Body of pancreas (tissue), 4 donors: Measurements from ENCODE around the gene CEP89.
"Not testable (repeated sequence)": the region's sequence is repeated elsewhere in the genome, so short reads cannot be mapped to it uniquely, and the experiment has no call there.

Experiments used
- CTCF ChIP-seq, 7 experiments: fragments of 450-650 bp in 4 of 7; fragments of 200-600 bp in 3 of 7; sonication (generic) in 3 of 7; IDR thresholded peaks; one replicate each; pipeline ENCODE4 v1.5.1; 2016 to 2019; ENCODE audit warnings: antibody characterized with exemption in 7 of 7
- POLR2A ChIP-seq, 3 donors: fragments of 450-650 bp; IDR thresholded peaks; one replicate each; pipeline ENCODE4 v1.6.1; 2016; ENCODE audit warnings: antibody characterized with exemption in 3 of 3, mild to moderate bottlenecking in 2 of 3

- TF ChIP-seq CTCF, POLR2A (IDR thresholded peaks at IDR 0.05): not testable (repeated sequence)
Measured at GRCh38 chr19:32832094-32832493, 139.7 kb downstream of the CEP89 start.
